K562 treated with DMSO at 1 percent for 4 hours (cell line): ENCODE measurements around the gene GALNT6. TPM values are rescaled to one million over a fixed set of nuclear protein-coding genes. Genes with fewer than 3 reads are reported as not detected.

ENCODE experiments used
- total RNA-seq: library from RNA; unstranded; fragments of 300-600 nt; gene quantifications from 2 replicates; pipeline ENCODE4 v1.2.3, GENCODE V29; 2022; ENCODE audit not compliant: insufficient read depth

GALNT6 gene
- total RNA-seq, result 6.2 and 9.6 TPM in 2 replicates

GRCh38 chr12:51391283-51392123, at the start of gene GALNT6:
Gene GALNT6, minus strand, starts transcription at chr12:51391406. Its CDS starts 11,625 bp downstream, at chr12:51379781.

GRCh38 chr12:51424662-51425539, 33.7 kb upstream of the GALNT6 start, which contains the start of gene SLC4A8:
Gene SLC4A8, plus strand, starts transcription at chr12:51424831. Its CDS starts 157 bp downstream, at chr12:51424988.

GRCh38 chr12:51346581-51346980, 44.6 kb downstream of the GALNT6 start, which contains the start of gene CELA1:
Gene CELA1, minus strand, starts transcription at chr12:51346679. Its CDS starts 41 bp downstream, at chr12:51346638.

GRCh38 chr12:51323966-51324895, 67.0 kb downstream of the GALNT6 start, which contains the start of gene BIN2:
Gene BIN2, minus strand, starts transcription at chr12:51324174. Its CDS starts 72 bp downstream, at chr12:51324102.

Other genes starting within 250 kb of the GALNT6 start
- gene TFCP2, start 218.3 kb downstream of the GALNT6 start, total RNA-seq, result 14.8 and 15.7 TPM in 2 replicates
- 2.5 and 24.9 TPM in 2 replicates for gene POU6F1, start 173.3 kb downstream of the GALNT6 start, total RNA-seq
- gene DAZAP2, start 152.6 kb downstream of the GALNT6 start, total RNA-seq, result 310 and 324 TPM in 2 replicates
- 17.6 and 18.2 TPM in 2 replicates for gene SMAGP, start 121.0 kb downstream of the GALNT6 start, total RNA-seq
- not detected in 2 replicates for gene BIN2, start 67.2 kb downstream of the GALNT6 start, total RNA-seq
- not detected in 2 replicates for gene CELA1, start 44.7 kb downstream of the GALNT6 start, total RNA-seq
- not detected in 2 replicates for gene SLC4A8, start 33.4 kb upstream of the GALNT6 start, total RNA-seq
- 0.12 and 0.77 TPM in 2 replicates for gene SCN8A, start 199.8 kb upstream of the GALNT6 start, total RNA-seq